Measurements from ENCODE around the gene GNMT. TPM values are rescaled to one million over a fixed set of nuclear protein-coding genes. Genes with fewer than 3 reads are reported as not detected.

GNMT gene
- polyA plus RNA-seq = 0.30 and 0.97 TPM in 2 replicates
- 0.73 and 0.81 TPM in 2 replicates for polyA minus RNA-seq

GRCh38 chr6:42960243-42961019 lies at the start of gene GNMT:
Gene GNMT (plus strand): TSS chr6:42960754. CDS start chr6:42960768, 14 bp downstream.
- no peak within 1 kb of the TSS for H3K9ac ChIP-seq (ENCODE audit: low read length)
- H4K20me1 ChIP-seq (ENCODE audit: insufficient read depth) = no peaks in the 10 kb centered on the region
- no peak within 1 kb of the TSS for H2AFZ ChIP-seq (ENCODE audit: low read depth, low read length)
- H3K9me3 ChIP-seq (ENCODE audit: low read length) = no peaks in the 10 kb centered on the region
- H3K36me3 ChIP-seq (ENCODE audit: insufficient read depth, low read length) = no peaks in the 10 kb centered on the region
- H3K27me3 ChIP-seq (ENCODE audit: insufficient read depth, low read depth, low read length) = peaks cover 27% of the 10 kb centered on the region
- H3K4me2 ChIP-seq (ENCODE audit: low read length) = no peak within 1 kb of the TSS
- peak within 1 kb of the TSS; percentile 60 for H3K4me3 ChIP-seq (ENCODE audit: low read length)
- no peaks in the 10 kb centered on the region for H3F3A ChIP-seq (ENCODE audit: insufficient read depth, low read length, poor library complexity, severe bottlenecking)
- peak; percentile 30 for TF ChIP-seq MXI1 (conservative IDR thresholded peaks at IDR 0.05; ENCODE audit: poor library complexity, severe bottlenecking)
- no peak for TF ChIP-seq POLR2AphosphoS5 (IDR thresholded peaks at IDR 0.05)
- no peaks in the 10 kb centered on the region for H3K9me2 ChIP-seq (ENCODE audit: insufficient read depth, low read length)
- H3K79me2 ChIP-seq (replicated peaks; ENCODE audit: insufficient read depth, low read length) = no peaks in the 10 kb centered on the region
- H3K27ac ChIP-seq (ENCODE audit: low read length) = no peak within 1 kb of the TSS

GRCh38 chr6:42911171-42912021 lies 49.2 kb upstream of the GNMT start:
- Histone ChIP-seq H4K20me1 (ENCODE audit: insufficient read depth) (no peaks in the 10 kb centered on the region), H3K9me3 (ENCODE audit: low read length) (no peaks in the 10 kb centered on the region), H3F3A (ENCODE audit: insufficient read depth, low read length, poor library complexity, severe bottlenecking) (no peaks in the 10 kb centered on the region), H3K4me2 (ENCODE audit: low read length) (no peak overlapping the region), H3K4me3 (ENCODE audit: low read length) (no peak overlapping the region), H2AFZ (ENCODE audit: low read depth, low read length) (no peak overlapping the region), H3K9me2 (ENCODE audit: insufficient read depth, low read length) (no peaks in the 10 kb centered on the region), H3K27ac (ENCODE audit: low read length) (no peak overlapping the region), H3K79me2 (replicated peaks; ENCODE audit: insufficient read depth, low read length) (no peaks in the 10 kb centered on the region), H3K27me3 (ENCODE audit: insufficient read depth, low read depth, low read length) (no peaks in the 10 kb centered on the region), H3K36me3 (ENCODE audit: insufficient read depth, low read length) (no peaks in the 10 kb centered on the region), H3K9ac (ENCODE audit: low read length) (no peak overlapping the region)
- TF ChIP-seq CTCF (IDR thresholded peaks at IDR 0.05; ENCODE audit: poor library complexity, severe bottlenecking) (no peak), POLR2AphosphoS5 (IDR thresholded peaks at IDR 0.05) (no peak), MXI1 (conservative IDR thresholded peaks at IDR 0.05; ENCODE audit: poor library complexity, severe bottlenecking) (no peak), RAD21 (conservative IDR thresholded peaks at IDR 0.05) (no peak), REST (IDR thresholded peaks at IDR 0.05; ENCODE audit: borderline replicate concordance) (no peak), EZH2 (IDR thresholded peaks at IDR 0.05; ENCODE audit: borderline replicate concordance, insufficient read depth, low read length, poor library complexity, severe bottlenecking) (no peak), TAF1 (IDR thresholded peaks at IDR 0.05; ENCODE audit: low read depth) (no peak), SMC3 (conservative IDR thresholded peaks at IDR 0.05; ENCODE audit: poor library complexity) (no peak), EP300 (conservative IDR thresholded peaks at IDR 0.05; ENCODE audit: poor library complexity, severe bottlenecking) (no peak)

Data from neural cell (in vitro differentiated cells).